Measurements from ENCODE around the gene DEF6.
"Not testable (repeated sequence)": the region's sequence is repeated elsewhere in the genome, so short reads cannot be mapped to it uniquely, and the experiment has no call there.

The DEF6 gene

GRCh38 chr6:35311390-35312075 lies 13.9 kb downstream of the DEF6 start:
- no peak for DNase-seq

- DNase-seq: no peak
These were observed 14.6 kb downstream of the DEF6 start for GRCh38 chr6:35312076-35312800.

- no peak for DNase-seq
These were observed 15.2 kb downstream of the DEF6 start for GRCh38 chr6:35312807-35313206.

GRCh38 chr6:35317483-35318195 lies 20.0 kb downstream of the DEF6 start:
- DNase-seq: no peak

GRCh38 chr6:35318196-35319171 lies 20.9 kb downstream of the DEF6 start:
- peak; percentile 82 for DNase-seq

- no peak for DNase-seq
These were observed 21.9 kb downstream of the DEF6 start for GRCh38 chr6:35319346-35320030.

- no peak for DNase-seq
These were observed 22.4 kb downstream of the DEF6 start for GRCh38 chr6:35320031-35320410.

GRCh38 chr6:35321091-35321490 lies 23.5 kb downstream of the DEF6 start:
- DNase-seq: no peak

- DNase-seq: peak; percentile 52
These were observed 29.9 kb downstream of the DEF6 start for GRCh38 chr6:35327349-35328027.

- DNase-seq: no peak
These were observed 30.6 kb downstream of the DEF6 start for GRCh38 chr6:35328108-35328723.

GRCh38 chr6:35328965-35329364 lies 31.3 kb downstream of the DEF6 start:
- not testable (repeated sequence) for DNase-seq

GRCh38 chr6:35330541-35331119 lies 33.0 kb downstream of the DEF6 start:
- DNase-seq: no peak

- not testable (repeated sequence) for DNase-seq
These were observed 34.7 kb downstream of the DEF6 start for GRCh38 chr6:35332074-35332887.

GRCh38 chr6:35341557-35341956 lies 43.9 kb downstream of the DEF6 start:
- no peak for DNase-seq

GRCh38 chr6:35342258-35343091 lies 44.9 kb downstream of the DEF6 start, which contains the start of gene PPARD:
Gene PPARD (plus strand): TSS chr6:35342558. CDS start chr6:35411088, 68,530 bp downstream.
- DNase-seq: peak; percentile 95

- DNase-seq: no peak
These were observed 45.6 kb downstream of the DEF6 start for GRCh38 chr6:35343092-35343834.

GRCh38 chr6:35343835-35344550 lies 46.4 kb downstream of the DEF6 start:
- DNase-seq: no peak

All from fibroblast of upper back skin (primary cell).